ENCODE data around the gene OGT. TPM values are rescaled to one million over a fixed set of nuclear protein-coding genes. Genes with fewer than 3 reads are reported as not detected.
A peak's percentile ranks its signal among the peaks of the same experiment; 100 is the strongest.
"Not testable (repeated sequence)": the region's sequence is repeated elsewhere in the genome, so short reads cannot be mapped to it uniquely, and the experiment has no call there.

Gene OGT
- 32.9 and 54.2 TPM in 2 replicates for total RNA-seq (2014; rRNA removed; shearing (Covaris generic); ENCODE audit: low replicate concordance)

DNA sequence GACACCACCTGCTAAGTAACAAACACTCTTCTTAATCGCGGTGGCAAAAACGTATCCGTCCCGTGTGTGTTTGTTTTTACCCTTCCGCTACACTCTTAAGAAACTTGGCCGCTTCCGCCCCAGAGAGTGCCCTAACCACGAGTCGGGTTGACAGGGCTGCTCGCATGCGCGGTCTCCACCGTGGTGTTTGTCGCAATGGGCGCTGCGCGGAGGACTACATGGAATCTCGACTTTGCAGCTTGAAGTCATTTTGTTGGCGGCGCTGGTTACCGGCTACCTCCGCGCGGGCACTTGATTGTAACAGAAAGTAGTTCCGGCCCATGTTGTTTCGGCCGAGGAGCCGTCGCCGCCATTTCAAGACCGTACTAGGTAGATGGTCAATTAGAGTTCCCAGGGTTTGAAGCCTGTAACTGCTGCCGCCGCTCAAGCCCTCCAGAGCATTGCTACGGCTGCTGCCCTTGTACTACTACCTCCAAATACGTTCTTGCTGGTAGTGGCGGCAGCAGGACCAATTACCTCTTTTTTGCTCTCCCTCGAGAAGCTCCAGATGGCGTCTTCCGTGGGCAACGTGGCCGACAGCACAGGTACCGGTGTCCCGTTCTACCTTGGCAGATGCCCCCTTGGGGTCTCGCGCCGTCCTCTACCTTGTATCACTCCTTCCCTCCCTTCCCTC lies at the start of gene OGT:
Gene OGT, plus strand, starts transcription at position 352 of the 673 bp plus-strand sequence. Its CDS starts 196 bp downstream, at position 548.
- peak; percentile 90 for DNase-seq (ENCODE audit: low read depth)
- in situ Hi-C loops (cut with HindIII; ENCODE audit: low pct_unique_long_range_greater_than_20kb, low sequenced_read_pairs), result no loop called here

DNA sequence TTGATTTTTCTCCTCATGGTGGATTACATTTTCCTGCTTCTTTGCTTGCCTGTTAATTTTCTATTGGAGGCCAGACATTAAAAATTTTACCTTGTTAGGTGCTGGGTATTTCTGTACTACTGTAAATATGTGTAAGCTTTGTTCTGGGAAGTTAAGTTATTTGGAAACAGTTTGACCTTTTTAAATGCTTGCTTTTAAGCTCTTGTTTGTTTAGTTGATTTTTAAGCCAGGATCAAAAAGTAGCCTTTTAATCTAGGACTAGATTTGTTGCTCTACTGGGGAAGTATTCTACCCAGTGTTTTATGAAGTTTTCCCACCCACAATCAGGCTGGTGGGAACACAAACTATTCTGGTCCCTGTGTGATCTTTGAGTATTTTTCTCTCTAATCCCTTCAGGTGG lies 45.1 kb upstream of the OGT start:
- DNase-seq (ENCODE audit: low read depth), result no peak
- in situ Hi-C loops (cut with HindIII; ENCODE audit: low pct_unique_long_range_greater_than_20kb, low sequenced_read_pairs), result no loop called here

DNA sequence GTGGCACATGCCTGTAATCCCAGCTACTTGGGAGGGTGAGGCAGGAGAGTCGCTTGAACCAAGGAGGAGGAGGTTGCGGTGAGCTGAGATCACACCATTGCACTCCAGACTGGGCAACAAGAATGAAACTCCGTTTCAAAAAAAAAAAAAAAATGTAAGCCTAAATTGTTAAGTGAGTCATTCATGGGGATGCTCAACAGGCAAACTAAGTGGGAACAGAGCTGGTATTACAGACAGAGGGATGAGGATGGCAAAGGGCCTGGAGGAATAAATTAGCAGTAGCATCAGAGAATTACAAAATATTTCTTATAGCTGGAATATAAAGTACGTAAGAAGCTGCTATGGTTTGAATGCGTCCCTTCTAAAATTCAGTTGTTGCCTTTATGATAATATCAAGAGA lies 43.4 kb upstream of the OGT start:
- in situ Hi-C loops (cut with HindIII; ENCODE audit: low pct_unique_long_range_greater_than_20kb, low sequenced_read_pairs), result no loop called here
- no peak for DNase-seq (ENCODE audit: low read depth)

DNA sequence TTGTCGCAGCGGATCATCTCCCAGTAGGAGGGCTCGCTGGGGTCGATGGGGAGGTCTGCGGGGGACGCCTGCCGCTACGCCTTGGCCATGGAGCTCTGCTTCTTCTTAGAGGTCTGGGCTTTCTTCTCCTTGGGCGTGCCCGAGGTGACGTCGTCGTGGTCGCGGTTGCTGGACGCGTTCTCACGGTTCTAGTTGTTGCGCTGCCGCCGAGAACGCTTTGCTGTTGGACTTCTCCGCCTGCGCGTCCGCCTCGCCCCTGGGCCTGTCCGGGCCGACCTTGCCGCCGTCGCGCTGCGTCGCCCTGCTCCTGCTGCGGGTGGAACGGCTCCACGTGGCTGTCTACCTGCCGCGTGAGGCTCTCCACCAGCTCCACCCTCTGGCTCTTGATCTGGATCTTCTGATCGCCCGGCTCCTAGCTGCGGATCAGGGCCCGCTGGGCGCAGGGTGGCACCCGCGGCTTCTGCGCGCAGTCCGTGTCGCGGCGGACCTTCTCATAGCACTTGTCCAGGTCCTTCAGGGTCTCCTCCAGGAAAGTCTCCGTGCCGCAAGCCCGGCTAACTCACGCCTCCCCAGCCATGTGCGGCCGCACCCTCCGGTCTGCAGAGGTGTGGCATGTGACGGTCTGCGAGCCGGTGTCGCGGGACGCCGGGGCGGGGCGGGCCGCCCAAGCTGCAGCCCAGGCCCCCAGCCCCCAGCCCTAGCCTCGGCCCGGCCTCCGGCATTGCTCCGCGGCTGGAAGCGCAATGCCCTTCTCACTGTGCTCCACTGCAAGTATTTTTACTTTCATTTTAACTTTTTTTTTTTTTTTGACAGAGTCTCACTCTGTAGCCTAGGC lies 40.5 kb upstream of the OGT start:
- in situ Hi-C loops (cut with HindIII; ENCODE audit: low pct_unique_long_range_greater_than_20kb, low sequenced_read_pairs), result no loop called here
- no peak for DNase-seq (ENCODE audit: low read depth)

DNA sequence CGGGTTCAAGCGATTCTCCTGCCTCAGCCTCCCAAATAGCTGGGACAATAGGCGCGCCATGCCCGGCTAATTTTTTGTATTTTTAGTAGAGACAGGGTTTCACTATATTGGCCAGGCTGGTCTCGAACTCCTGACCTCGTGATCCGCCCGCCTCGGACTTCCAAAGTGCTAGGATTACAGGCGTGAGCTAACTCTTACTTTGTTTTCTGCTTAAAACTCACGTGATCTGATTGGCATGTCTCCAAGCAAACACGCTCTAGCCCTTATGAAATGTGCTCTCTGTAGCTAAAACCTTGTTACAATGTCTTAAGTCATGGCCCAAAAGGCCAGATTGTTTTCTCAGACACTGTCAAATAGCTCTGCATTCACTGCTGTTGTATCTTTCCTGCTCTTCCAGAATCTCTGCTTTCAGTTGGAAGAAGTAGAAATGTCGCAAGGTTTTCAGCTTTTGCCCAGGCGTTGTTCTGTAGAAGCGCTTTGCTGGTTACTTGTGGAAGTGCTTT lies 39.7 kb upstream of the OGT start:
- in situ Hi-C loops (cut with HindIII; ENCODE audit: low pct_unique_long_range_greater_than_20kb, low sequenced_read_pairs), result no loop called here
- no peak for DNase-seq (ENCODE audit: low read depth)

DNA sequence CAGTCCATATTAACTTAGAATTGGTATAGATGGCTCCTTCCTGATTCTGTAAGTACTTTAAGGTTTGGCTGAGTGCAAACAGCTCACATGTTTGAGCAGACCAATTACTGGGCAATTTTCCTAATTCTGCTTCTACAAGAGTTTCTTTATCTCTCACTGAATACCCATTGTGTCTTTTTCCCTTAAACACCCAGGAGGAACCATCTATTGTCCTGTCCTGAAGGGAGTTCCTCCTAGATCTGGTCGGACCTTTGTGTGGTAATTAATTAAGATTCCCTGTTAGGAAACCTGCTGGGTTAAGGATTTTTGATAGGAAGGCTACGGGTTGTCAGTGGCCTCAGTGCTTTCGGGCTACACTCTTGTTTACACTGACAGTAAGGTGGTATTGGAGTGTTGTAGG lies 36.9 kb upstream of the OGT start:
- in situ Hi-C loops (cut with HindIII; ENCODE audit: low pct_unique_long_range_greater_than_20kb, low sequenced_read_pairs); DNase-seq (ENCODE audit: low read depth): not testable (repeated sequence)

DNA sequence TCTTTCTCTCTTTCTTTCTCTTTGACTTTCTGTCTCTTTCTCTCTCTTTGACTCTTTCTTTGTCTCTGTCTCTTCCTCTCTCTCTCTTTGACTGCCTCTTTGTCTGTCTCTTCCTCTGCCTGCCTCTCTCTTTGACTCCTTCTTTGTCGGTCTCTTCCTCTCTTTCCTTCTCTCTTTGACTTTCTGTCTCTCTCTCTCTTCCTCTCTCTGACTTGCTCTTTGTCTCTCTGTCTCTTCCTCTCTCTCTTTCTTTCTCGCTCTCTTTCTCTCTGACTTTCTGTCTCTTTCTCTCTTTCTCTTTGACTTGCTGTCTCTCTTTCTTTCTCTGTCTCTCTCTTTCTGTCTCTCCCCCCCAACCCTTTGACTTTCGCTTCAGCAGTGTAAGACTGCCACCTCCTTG lies 36.4 kb upstream of the OGT start:
- DNase-seq (ENCODE audit: low read depth), result no peak
- in situ Hi-C loops (cut with HindIII; ENCODE audit: low pct_unique_long_range_greater_than_20kb, low sequenced_read_pairs), result no loop called here

DNA sequence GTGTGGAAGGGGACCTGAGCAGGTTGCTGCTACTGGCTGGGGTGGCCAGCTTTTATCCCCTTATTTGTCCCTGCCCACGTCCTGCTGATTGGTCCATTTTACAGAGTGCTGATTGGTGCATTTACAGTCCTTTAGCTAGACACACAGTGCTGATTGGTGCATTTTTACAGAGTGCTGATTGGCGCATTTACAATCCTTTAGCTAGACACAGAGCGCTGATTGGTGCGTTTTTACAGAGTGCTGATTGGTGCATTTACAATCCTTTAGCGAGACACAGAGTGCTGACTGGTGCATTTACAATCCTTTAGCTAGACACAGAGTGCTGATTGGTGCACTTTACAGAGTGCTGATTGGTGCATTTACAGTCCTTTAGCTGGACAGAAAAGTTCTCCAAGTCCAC lies 30.8 kb upstream of the OGT start:
- DNase-seq (ENCODE audit: low read depth); in situ Hi-C loops (cut with HindIII; ENCODE audit: low pct_unique_long_range_greater_than_20kb, low sequenced_read_pairs): not testable (repeated sequence)

DNA sequence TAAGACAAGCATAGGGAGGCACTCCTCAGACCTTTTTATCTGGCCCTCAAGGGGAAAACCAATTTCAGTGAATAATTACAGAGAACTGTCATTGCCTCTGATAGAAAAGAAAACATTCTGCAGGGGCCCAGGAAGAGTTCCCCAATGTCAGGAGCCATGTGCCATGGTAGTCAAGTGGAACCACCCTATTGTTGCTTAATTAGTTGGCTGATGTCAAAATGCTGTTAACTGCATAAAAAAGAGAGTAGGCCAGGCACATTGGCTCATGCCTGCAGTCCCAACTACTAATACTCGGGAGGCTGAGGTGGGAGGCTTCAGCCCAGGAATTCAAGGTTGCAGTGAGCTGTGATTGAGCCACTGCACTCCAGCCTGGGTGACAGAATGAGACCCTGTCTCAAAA lies 28.6 kb upstream of the OGT start:
- in situ Hi-C loops (cut with HindIII; ENCODE audit: low pct_unique_long_range_greater_than_20kb, low sequenced_read_pairs), result no loop called here

DNA sequence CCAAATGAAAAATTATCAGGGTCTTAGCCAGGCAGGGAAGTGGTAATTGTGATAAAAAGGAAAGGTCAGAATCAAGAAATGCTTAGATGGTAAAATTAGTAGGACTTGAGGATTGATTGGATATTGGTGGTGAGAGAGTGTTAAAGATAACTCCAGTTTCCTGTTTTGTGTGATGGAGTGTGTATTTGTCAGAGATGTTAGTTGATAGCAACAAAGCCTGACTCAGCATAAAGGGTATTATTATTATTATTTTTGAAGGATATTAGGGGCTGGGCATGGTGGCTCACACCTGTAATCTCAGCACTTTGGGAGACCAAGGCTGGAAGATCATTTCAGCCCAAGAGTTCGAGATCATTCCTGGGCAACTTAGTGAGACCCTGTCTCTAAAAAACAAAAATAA lies 23.6 kb upstream of the OGT start:
- in situ Hi-C loops (cut with HindIII; ENCODE audit: low pct_unique_long_range_greater_than_20kb, low sequenced_read_pairs), result no loop called here
- DNase-seq (ENCODE audit: low read depth), result no peak

More for the DNA sequence above, 28.6 kb upstream of the OGT start:
- DNase-seq (ENCODE audit: low read depth), result no peak

DNA sequence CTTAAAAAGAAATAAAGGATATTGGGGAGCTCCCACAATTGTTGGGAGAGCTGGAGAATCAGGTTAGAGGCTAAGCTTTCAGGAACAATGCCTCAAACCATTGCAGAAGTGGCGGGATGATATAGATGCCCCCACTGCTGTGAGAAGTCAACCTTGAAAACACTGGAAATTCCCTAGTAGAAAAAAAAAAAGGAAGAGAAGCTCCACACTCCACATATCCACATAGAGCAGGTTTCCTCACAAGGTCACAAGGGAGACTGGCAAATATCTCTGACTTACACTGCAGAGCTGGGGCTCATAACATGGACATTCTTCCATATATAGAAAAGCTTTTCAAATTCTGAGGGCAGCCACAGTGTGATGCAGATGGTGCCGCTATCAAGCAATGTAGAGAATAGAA lies 22.7 kb upstream of the OGT start:
- in situ Hi-C loops (cut with HindIII; ENCODE audit: low pct_unique_long_range_greater_than_20kb, low sequenced_read_pairs), result no loop called here
- peak; percentile 36 for DNase-seq (ENCODE audit: low read depth)

DNA sequence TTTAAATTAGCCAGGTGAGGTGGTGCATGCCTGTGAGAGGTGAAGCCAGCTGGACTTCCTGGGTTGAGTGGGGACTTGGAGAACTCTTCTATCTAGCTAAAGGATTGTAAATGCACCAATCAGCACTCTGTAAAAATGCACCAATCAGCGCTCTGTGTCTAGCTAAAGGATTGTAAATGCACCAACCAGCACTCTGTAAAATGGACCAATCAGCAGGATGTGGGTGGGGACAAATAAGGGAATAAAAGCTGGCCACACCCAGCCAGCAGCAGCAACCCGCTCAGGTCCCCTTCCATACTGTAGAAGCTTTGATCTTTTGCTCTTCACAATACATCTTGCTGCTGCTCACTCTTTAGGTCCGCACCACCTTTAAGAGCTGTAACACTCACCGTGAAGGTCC lies 19.2 kb upstream of the OGT start:
- DNase-seq (ENCODE audit: low read depth); in situ Hi-C loops (cut with HindIII; ENCODE audit: low pct_unique_long_range_greater_than_20kb, low sequenced_read_pairs): not testable (repeated sequence)

DNA sequence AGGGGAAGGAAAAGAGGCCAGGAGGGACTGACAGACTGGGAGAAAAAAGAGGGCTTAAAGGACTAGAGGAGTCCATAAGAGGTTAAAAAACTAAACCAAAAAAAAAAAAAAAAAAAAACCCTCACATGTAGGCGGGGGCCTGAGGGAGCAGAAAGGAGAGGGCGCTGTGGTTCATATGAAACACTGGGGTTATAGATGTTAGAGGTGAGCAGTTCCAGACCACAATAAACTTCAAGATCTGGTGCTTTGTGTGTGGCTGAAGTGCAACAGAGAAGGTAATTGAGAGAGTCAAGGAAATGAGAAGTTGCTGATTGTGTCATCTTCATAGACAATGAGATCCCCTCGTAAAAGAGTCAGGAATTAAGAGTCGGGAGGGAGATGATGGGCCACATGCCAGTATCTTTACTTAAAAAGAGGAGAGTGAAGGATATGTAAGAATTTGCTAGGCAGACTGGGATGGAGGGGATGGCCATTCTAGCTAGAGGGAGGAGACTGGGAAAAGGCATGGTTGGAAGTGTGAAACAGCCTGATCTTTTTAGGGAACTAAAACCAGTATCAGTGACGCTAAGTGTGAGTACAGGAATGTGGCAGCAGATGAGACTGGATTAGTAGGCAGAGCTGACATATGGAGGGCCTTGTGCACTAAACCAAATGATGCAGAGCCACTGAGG lies 18.4 kb upstream of the OGT start:
- no peak for DNase-seq (ENCODE audit: low read depth)
- in situ Hi-C loops (cut with HindIII; ENCODE audit: low pct_unique_long_range_greater_than_20kb, low sequenced_read_pairs), result no loop called here

DNA sequence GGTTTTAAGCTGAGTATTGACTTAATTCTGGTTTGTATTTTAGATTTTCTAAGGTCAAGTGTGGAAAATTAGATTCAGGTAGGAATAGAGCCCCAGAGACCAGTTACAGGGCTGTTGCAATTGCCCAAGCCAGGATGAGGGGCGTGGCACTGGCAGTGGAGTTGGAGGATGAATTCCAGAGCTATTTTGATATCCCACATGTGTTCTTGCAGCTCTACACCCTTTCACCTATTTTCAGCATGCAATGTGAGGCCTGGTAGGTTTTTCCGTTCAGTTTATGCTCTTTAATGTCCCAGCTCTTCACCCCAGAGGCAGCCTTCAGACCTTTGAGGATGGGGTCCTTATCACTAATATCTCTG lies 17.9 kb upstream of the OGT start:
- no peak for DNase-seq (ENCODE audit: low read depth)
- in situ Hi-C loops (cut with HindIII; ENCODE audit: low pct_unique_long_range_greater_than_20kb, low sequenced_read_pairs), result no loop called here

DNA sequence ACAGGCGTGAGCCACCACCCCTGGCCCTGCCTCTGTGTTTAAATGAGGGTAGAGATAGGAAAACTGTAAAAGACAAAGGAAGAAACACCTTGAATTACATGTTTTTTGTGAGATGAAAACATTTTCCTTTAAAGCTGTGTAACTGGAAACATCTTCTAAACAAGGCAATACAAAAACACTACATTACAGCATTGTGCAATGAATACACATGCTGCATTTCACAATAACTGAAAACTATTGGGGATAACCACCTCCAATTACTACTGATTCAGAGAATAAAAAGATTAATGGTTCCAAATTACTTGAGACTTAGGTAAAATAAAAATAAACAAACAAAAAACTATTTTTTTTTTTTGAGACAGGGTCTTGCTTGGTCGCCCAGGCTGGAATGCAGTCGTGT lies 7.6 kb upstream of the OGT start:
- no peak for DNase-seq (ENCODE audit: low read depth)
- in situ Hi-C loops (cut with HindIII; ENCODE audit: low pct_unique_long_range_greater_than_20kb, low sequenced_read_pairs), result no loop called here

DNA sequence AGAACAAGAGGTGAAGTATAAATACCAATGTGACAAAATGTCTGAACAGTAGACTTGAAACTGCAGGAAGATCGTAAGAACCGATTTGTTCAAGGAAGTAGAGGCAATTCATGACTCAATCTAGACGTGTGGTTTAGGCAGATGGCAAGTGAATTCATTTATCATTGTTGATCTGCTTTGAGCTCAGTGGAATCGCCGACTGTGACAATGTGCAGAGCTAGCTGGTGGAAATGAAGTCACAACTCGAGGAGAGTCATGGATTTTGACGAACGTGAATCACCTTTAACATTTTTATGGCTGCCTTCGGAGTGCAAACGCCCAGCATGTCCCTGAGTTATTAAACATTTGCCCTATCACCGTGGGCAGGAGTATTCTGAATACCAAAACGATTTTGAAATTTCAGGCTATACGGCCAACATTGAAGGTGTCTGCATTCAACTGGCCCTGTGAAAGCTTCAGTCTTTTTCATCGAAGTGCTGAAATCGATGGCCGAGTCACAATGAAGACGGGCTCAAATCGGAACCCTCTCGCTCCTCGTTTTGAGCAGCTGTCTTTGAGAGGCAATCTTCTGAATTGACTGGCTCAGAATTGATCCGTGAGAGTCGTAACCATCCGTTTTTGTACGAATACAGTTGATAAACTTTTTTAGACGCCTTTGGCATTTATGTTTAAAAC lies 689 bp upstream of the OGT start:
- peak; percentile 51 for DNase-seq (ENCODE audit: low read depth)
- in situ Hi-C loops (cut with HindIII; ENCODE audit: low pct_unique_long_range_greater_than_20kb, low sequenced_read_pairs), result no loop called here

DNA sequence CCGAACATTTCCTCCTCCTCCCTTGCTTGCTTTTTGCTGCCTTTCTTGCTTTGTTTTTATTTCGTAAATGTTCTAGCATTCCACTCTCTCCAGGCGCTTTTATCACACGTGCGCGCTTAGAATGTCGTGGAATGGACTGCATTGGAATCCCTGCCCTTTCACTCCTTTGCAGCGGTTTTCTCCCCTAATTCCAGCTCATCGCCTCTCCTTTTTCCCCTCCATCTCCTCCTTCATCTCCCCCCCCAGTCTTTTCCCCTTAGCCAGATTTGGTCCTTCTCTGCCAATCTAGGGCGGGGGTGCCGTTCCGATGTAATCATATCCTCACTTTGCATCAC lies 579 bp downstream of the OGT start:
- in situ Hi-C loops (cut with HindIII; ENCODE audit: low pct_unique_long_range_greater_than_20kb, low sequenced_read_pairs), result no loop called here
- peak; percentile 22 for DNase-seq (ENCODE audit: low read depth)

DNA sequence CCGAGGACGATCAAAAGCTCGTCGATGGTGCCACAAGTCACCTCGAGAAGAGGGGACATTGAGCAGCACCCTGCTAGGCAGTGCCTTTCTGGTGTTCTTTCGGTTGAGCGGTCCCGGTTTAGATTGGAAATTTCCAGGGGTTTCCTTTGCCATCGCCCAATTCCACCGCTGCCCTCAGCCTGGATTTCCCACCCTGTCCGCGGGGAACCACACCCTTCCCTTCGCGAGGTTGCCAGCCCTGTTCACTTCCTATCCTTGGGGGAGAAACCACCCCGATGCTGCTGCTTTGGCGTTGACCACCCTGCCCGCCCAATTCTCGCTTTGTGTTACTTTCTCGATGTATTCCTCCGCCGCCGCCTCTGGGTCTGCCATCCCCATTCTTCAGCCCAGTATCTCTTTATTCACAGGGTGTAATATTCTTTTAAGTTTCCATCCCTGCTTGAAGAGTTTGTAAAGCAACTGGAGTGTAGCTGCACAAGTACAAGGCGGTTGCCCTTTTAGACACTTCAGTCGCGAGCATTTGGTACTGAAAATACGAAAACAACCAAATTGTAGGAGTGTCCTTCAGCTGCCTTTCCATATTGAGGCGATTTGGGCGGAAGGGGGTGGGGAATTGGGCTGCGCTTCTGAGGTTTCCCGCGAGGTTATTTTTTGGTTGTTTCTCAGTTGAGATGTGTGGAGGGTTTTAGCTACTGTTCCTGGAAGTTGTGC lies 1.1 kb downstream of the OGT start:
- in situ Hi-C loops (cut with HindIII; ENCODE audit: low pct_unique_long_range_greater_than_20kb, low sequenced_read_pairs), result no loop called here
- peak; percentile 32 for DNase-seq (ENCODE audit: low read depth)

All from Caki2 (cell line).